Left lung (tissue), 10 donors: ENCODE measurements around the gene STK33. TPM values are rescaled to one million over a fixed set of nuclear protein-coding genes. Genes with fewer than 3 reads are reported as not detected.

ENCODE experiments used
- ATAC-seq: fragments of 200-7000 bp; cut with Tn5 transposase; one replicate; pipeline ENCODE4 v1.9.1; 2020; ENCODE audit warnings: moderate library complexity
- DNase-seq, 4 donors: peaks; one replicate each; pipeline ENCODE4 v3.0.0-alpha.2; 2013 to 2020
- H3K27ac ChIP-seq, 2 donors: fragments of 200-600 bp; sonication (generic) in 1 of 2; one replicate each; pipeline versions ENCODE4 v1.5.0 to v1.8.0; 2020 to 2021
- H3K27me3 ChIP-seq, 2 donors: fragments of 200-600 bp; sonication (generic) in 1 of 2; one replicate each; pipeline versions ENCODE4 v1.5.0 to v1.8.0; 2020 to 2021
- H3K36me3 ChIP-seq, 2 donors: fragments of 200-600 bp; sonication (generic) in 1 of 2; one replicate each; pipeline versions ENCODE4 v1.5.0 to v1.8.0; 2020 to 2021
- H3K4me1 ChIP-seq, 2 donors: fragments of 200-600 bp; one replicate each; pipeline ENCODE4 v1.8.0; 2021
- H3K4me3 ChIP-seq, 2 donors: fragments of 200-600 bp; sonication (generic) in 1 of 2; one replicate each; pipeline versions ENCODE4 v1.5.0 to v1.8.0; 2020 to 2021; ENCODE audit warnings: mild to moderate bottlenecking in 1 of 2
- H3K9me3 ChIP-seq, 2 donors: fragments of 200-600 bp; sonication (generic) in 1 of 2; one replicate each; pipeline versions ENCODE4 v1.5.0 to v1.8.0; 2020 to 2021
- CTCF ChIP-seq, 2 donors: fragments of 200-600 bp; sonication (generic) in 1 of 2; IDR thresholded peaks; one replicate each; pipeline versions ENCODE4 v1.5.0 to v1.8.0; 2021; ENCODE audit warnings: antibody characterized with exemption in 2 of 2
- intact Hi-C, 2 donors: fragments of 100-400 bp; cut with DNase I; formaldehyde crosslinking; loops; one replicate each; pipeline versions ENCODE4 v1.11.2 to v1.14.2; 2022
- polyA plus RNA-seq, 6 donors: library from polyadenylated mRNA; unstranded; fragments of 120-200 nt; gene quantifications; one replicate each; pipeline ENCODE4 v1.2.1, GENCODE V29; 2013; ENCODE audit not compliant: insufficient read length in 6 of 6
- total RNA-seq, 2 donors: library from RNA; stranded (reverse); fragmentation: NEBNext Ultra II Directional; extraction: Animal tissue kit (Norgen Biotek cat#: 25700); gene quantifications; one replicate each; pipeline ENCODE4 v1.2.1, GENCODE V29; 2021
- donor health status: DM: no; HTN: yes; CAD: no.
- donor health status: DM: no; HTN: no; CAD: no.

STK33 gene
- total and polyA plus RNA-seq, 8 donors, result 16.6 to 31.0 (median 24.0) TPM

GRCh38 chr11:8624698-8625097 is 30.7 kb upstream of the STK33 start:
- Histone ChIP-seq H3K36me3 (peaks cover 0 to 52% of the 10 kb centered on the region in 2 donors), H3K4me3 (no peak overlapping the region), H3K9me3 (no peaks in the 10 kb centered on the region), H3K27ac (no peak overlapping the region), H3K4me1 (no peaks in the 10 kb centered on the region), H3K27me3 (no peaks in the 10 kb centered on the region)
- no peak for ATAC-seq
- no peak for DNase-seq
- intact Hi-C loops, result no loop called here
- no peak for TF ChIP-seq CTCF (IDR thresholded peaks at IDR 0.05)

- no peaks in the 10 kb centered on the region for H3K4me1 ChIP-seq
- no peaks in the 10 kb centered on the region for H3K27me3 ChIP-seq
- no peak overlapping the region for H3K4me3 ChIP-seq
- no peaks in the 10 kb centered on the region for H3K9me3 ChIP-seq
- TF ChIP-seq CTCF (IDR thresholded peaks at IDR 0.05), result no peak
- DNase-seq, result no peak
- no peak overlapping the region for H3K27ac ChIP-seq
- no peak for ATAC-seq
- H3K36me3 ChIP-seq, result peaks cover 0 to 76% of the 10 kb centered on the region in 2 donors
- intact Hi-C loops, result no loop called here
Measured at GRCh38 chr11:8621147-8621546, 27.1 kb upstream of the STK33 start.

- no peak for ATAC-seq
- Histone ChIP-seq H3K27me3 (no peaks in the 10 kb centered on the region), H3K27ac (no peak overlapping the region), H3K4me1 (no peaks in the 10 kb centered on the region), H3K4me3 (no peak overlapping the region), H3K9me3 (no peaks in the 10 kb centered on the region), H3K36me3 (peaks cover 0 to 51% of the 10 kb centered on the region in 2 donors)
- TF ChIP-seq CTCF (IDR thresholded peaks at IDR 0.05), result no peak
- intact Hi-C loops, result no loop called here
- no peak for DNase-seq
Measured at GRCh38 chr11:8617063-8617462, 23.0 kb upstream of the STK33 start.

GRCh38 chr11:8615291-8616032 is 21.4 kb upstream of the STK33 start:
- Histone ChIP-seq H3K9me3 (no peaks in the 10 kb centered on the region), H3K27me3 (no peaks in the 10 kb centered on the region), H3K4me3 (no peak overlapping the region), H3K4me1 (no peaks in the 10 kb centered on the region), H3K36me3 (peaks cover 0 to 35% of the 10 kb centered on the region in 2 donors), H3K27ac (no peak overlapping the region)
- ATAC-seq (no peak), DNase-seq (no peak)
- TF ChIP-seq CTCF (IDR thresholded peaks at IDR 0.05), result no peak
- intact Hi-C loops, result no loop called here

- no peak overlapping the region for H3K27ac ChIP-seq
- intact Hi-C loops, result no loop called here
- no peaks in the 10 kb centered on the region for H3K27me3 ChIP-seq
- no peaks in the 10 kb centered on the region for H3K4me1 ChIP-seq
- H3K36me3 ChIP-seq, result peaks cover 0 to 25% of the 10 kb centered on the region in 2 donors
- no peak for DNase-seq
- TF ChIP-seq CTCF (IDR thresholded peaks at IDR 0.05), result no peak
- no peak overlapping the region for H3K4me3 ChIP-seq
- ATAC-seq, result no peak
- H3K9me3 ChIP-seq, result no peaks in the 10 kb centered on the region
Measured at GRCh38 chr11:8614497-8614896, 20.5 kb upstream of the STK33 start.
